ENCODE results near the gene ITPR2. TPM values are rescaled to one million over a fixed set of nuclear protein-coding genes. Genes with fewer than 3 reads are reported as not detected.
A peak's percentile ranks its signal among the peaks of the same experiment; 100 is the strongest.
"Not testable (repeated sequence)": the region's sequence is repeated elsewhere in the genome, so short reads cannot be mapped to it uniquely, and the experiment has no call there.

ITPR2 gene
- total and polyA plus RNA-seq, 4 donors, result 30.9 to 133 (median 73.2) TPM

GRCh38 chr12:26523708-26524150, 309.3 kb downstream of the ITPR2 start:
- H3K36me3 ChIP-seq (ENCODE audit: control insufficient read depth, insufficient read depth, low read length), result no peaks in the 10 kb centered on the region
- peak overlapping the region; percentile 65 for H3K27ac ChIP-seq (ENCODE audit: low read depth, low read length)
- H3K27me3 ChIP-seq (ENCODE audit: control insufficient read depth, insufficient read depth, low read length), result no peaks in the 10 kb centered on the region
- 5% methylated on average over 8 of the region's 9 CpGs for WGBS (ENCODE audit: insufficient coverage)
- H3K4me3 ChIP-seq (ENCODE audit: low read depth, low read length), result no peak overlapping the region
- peaks cover 3% of the 10 kb centered on the region for H3K4me1 ChIP-seq (ENCODE audit: control insufficient read depth, insufficient read depth, low read length)
- peak; percentile 76 to 99 (median 85) for DNase-seq (ENCODE audit: low read depth in 4 of 6, low spot score in 6 of 6)
- H3K9me3 ChIP-seq (ENCODE audit: control insufficient read depth, insufficient read depth, low read length), result peaks cover 3% of the 10 kb centered on the region

DNA sequence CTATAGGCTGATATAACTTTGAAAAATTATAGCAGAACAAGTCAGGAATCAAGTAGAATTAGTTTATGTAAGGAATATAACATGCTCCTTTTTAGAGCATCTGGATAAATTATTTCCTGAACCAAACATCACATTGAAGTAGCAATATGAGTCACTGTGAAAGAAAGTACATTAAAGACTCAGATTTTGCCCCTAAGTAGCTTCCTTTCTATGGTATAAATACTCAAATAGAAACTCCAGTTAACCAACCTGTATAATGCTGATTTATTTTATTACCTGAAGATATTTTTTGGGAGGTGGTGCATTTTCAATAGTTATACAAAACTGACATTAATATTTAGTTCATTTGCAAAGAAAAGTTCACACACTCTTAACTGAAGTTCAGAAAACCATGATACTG, 312.1 kb downstream of the ITPR2 start:
- H3K27ac ChIP-seq (ENCODE audit: low read depth, low read length), result no peak overlapping the region
- H3K4me3 ChIP-seq (ENCODE audit: low read depth, low read length), result no peak overlapping the region
- DNase-seq (ENCODE audit: low read depth in 4 of 6, low spot score in 6 of 6), result no peak

DNA sequence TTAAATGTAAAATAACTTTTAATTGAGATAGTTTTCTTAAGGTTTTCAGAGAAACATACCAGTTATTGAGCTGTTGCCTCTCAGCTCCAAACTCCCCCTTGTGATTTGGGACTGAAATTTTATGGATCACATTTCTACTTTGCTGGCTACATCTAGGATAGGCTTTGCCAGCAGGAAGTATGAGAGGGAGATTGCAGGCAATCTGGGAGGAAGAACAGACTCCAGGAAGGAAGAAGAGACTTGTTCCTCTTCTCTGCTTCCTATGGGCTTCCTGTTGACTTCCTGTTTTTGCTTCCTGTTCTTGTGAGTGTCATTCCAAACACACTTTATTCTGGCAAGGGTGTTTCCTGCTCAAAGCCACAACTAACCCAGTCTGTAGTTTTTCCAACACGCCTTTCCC, 312.9 kb downstream of the ITPR2 start:
- Histone ChIP-seq H3K4me1 (ENCODE audit: control insufficient read depth, insufficient read depth, low read length) (peaks cover 3% of the 10 kb centered on the region), H3K36me3 (ENCODE audit: control insufficient read depth, insufficient read depth, low read length) (no peaks in the 10 kb centered on the region), H3K4me3 (ENCODE audit: low read depth, low read length) (no peak overlapping the region), H3K27ac (ENCODE audit: low read depth, low read length) (no peak overlapping the region), H3K27me3 (ENCODE audit: control insufficient read depth, insufficient read depth, low read length) (no peaks in the 10 kb centered on the region), H3K9me3 (ENCODE audit: control insufficient read depth, insufficient read depth, low read length) (peaks cover 1% of the 10 kb centered on the region)
- DNase-seq (ENCODE audit: low read depth in 4 of 6, low spot score in 6 of 6), result no peak
- WGBS (ENCODE audit: insufficient coverage), result no CpG with 5 or more reads among the region's 1 CpG

More for the DNA sequence above, 312.1 kb downstream of the ITPR2 start:
- H3K27me3 ChIP-seq (ENCODE audit: control insufficient read depth, insufficient read depth, low read length), result no peaks in the 10 kb centered on the region
- no peaks in the 10 kb centered on the region for H3K36me3 ChIP-seq (ENCODE audit: control insufficient read depth, insufficient read depth, low read length)
- H3K4me1 ChIP-seq (ENCODE audit: control insufficient read depth, insufficient read depth, low read length), result peaks cover 3% of the 10 kb centered on the region
- H3K9me3 ChIP-seq (ENCODE audit: control insufficient read depth, insufficient read depth, low read length), result peaks cover 3% of the 10 kb centered on the region

- Histone ChIP-seq H3K4me3 (ENCODE audit: low read depth, low read length) (no peak overlapping the region), H3K9me3 (ENCODE audit: control insufficient read depth, insufficient read depth, low read length) (no peaks in the 10 kb centered on the region), H3K4me1 (ENCODE audit: control insufficient read depth, insufficient read depth, low read length) (peaks cover 3% of the 10 kb centered on the region), H3K27ac (ENCODE audit: low read depth, low read length) (no peak overlapping the region), H3K36me3 (ENCODE audit: control insufficient read depth, insufficient read depth, low read length) (no peaks in the 10 kb centered on the region), H3K27me3 (ENCODE audit: control insufficient read depth, insufficient read depth, low read length) (no peaks in the 10 kb centered on the region)
- DNase-seq (ENCODE audit: low read depth in 4 of 6, low spot score in 6 of 6), result no peak
- no CpG with 5 or more reads among the region's 3 CpGs for WGBS (ENCODE audit: insufficient coverage)
Observed at GRCh38 chr12:26519462-26519861, 313.5 kb downstream of the ITPR2 start.

DNA sequence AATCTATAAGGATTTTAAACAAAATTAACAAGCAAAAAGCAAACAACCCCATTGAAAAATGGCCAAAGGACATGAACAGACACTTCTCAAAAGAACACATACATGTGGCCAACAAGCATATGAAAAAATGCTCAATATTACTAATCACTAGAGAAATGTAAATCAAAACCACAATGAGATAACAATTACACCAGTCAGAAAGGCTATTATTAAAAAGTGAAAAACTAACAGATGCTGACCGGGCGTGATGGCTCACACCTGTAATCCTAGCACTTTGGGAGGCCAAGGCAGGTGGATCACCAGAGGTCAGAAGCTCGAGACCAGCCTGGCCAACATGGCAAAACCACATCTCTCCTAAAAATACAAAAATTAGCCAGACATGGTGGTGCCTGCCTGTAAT, 315.7 kb downstream of the ITPR2 start:
- H3K4me1 ChIP-seq (ENCODE audit: control insufficient read depth, insufficient read depth, low read length); H3K9me3 ChIP-seq (ENCODE audit: control insufficient read depth, insufficient read depth, low read length); H3K4me3 ChIP-seq (ENCODE audit: low read depth, low read length); H3K27me3 ChIP-seq (ENCODE audit: control insufficient read depth, insufficient read depth, low read length); H3K36me3 ChIP-seq (ENCODE audit: control insufficient read depth, insufficient read depth, low read length); DNase-seq (ENCODE audit: low read depth in 4 of 6, low spot score in 6 of 6); H3K27ac ChIP-seq (ENCODE audit: low read depth, low read length): not testable (repeated sequence)
- 100% methylated on average over 2 of the region's 3 CpGs for WGBS (ENCODE audit: insufficient coverage)

- no peaks in the 10 kb centered on the region for H3K9me3 ChIP-seq (ENCODE audit: control insufficient read depth, insufficient read depth, low read length)
- no peaks in the 10 kb centered on the region for H3K4me1 ChIP-seq (ENCODE audit: control insufficient read depth, insufficient read depth, low read length)
- no peak overlapping the region for H3K4me3 ChIP-seq (ENCODE audit: low read depth, low read length)
- peak in 1 of 6 donors; percentile 29 for DNase-seq (ENCODE audit: low read depth in 4 of 6, low spot score in 6 of 6)
- no peaks in the 10 kb centered on the region for H3K36me3 ChIP-seq (ENCODE audit: control insufficient read depth, insufficient read depth, low read length)
- H3K27ac ChIP-seq (ENCODE audit: low read depth, low read length), result peak overlapping the region; percentile 36
- H3K27me3 ChIP-seq (ENCODE audit: control insufficient read depth, insufficient read depth, low read length), result no peaks in the 10 kb centered on the region
- no CpG with 5 or more reads among the region's 3 CpGs for WGBS (ENCODE audit: insufficient coverage)
Observed at GRCh38 chr12:26514364-26514763, 318.6 kb downstream of the ITPR2 start.

GRCh38 chr12:26513363-26514043, 319.5 kb downstream of the ITPR2 start:
- H3K4me1 ChIP-seq (ENCODE audit: control insufficient read depth, insufficient read depth, low read length), result no peaks in the 10 kb centered on the region
- H3K9me3 ChIP-seq (ENCODE audit: control insufficient read depth, insufficient read depth, low read length), result no peaks in the 10 kb centered on the region
- no peaks in the 10 kb centered on the region for H3K36me3 ChIP-seq (ENCODE audit: control insufficient read depth, insufficient read depth, low read length)
- H3K4me3 ChIP-seq (ENCODE audit: low read depth, low read length), result no peak overlapping the region
- DNase-seq (ENCODE audit: low read depth in 4 of 6, low spot score in 6 of 6), result no peak
- H3K27ac ChIP-seq (ENCODE audit: low read depth, low read length), result no peak overlapping the region
- 51% methylated on average over 3 of the region's 4 CpGs for WGBS (ENCODE audit: insufficient coverage)
- H3K27me3 ChIP-seq (ENCODE audit: control insufficient read depth, insufficient read depth, low read length), result no peaks in the 10 kb centered on the region

DNA sequence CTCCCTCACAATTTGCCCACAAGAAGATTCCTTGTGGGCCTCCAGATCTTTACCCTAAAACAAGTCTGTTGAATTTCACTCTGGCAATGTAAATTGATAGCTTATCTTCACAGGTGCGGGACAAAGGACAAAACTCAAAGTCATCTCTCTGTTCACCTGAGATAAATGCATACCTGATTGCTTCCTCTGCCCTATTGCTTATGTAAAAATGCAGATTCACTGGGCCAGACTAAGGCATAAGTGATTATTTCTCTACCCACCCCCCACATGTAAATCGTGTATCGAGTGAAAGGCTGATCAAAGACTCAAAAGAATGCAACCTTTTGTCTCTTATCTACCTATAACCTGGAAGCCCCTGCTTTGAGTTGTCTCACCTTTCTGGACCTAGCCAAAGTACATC, 320.8 kb downstream of the ITPR2 start:
- Histone ChIP-seq H3K27me3 (ENCODE audit: control insufficient read depth, insufficient read depth, low read length) (no peaks in the 10 kb centered on the region), H3K9me3 (ENCODE audit: control insufficient read depth, insufficient read depth, low read length) (no peaks in the 10 kb centered on the region), H3K4me1 (ENCODE audit: control insufficient read depth, insufficient read depth, low read length) (no peaks in the 10 kb centered on the region), H3K4me3 (ENCODE audit: low read depth, low read length) (no peak overlapping the region), H3K36me3 (ENCODE audit: control insufficient read depth, insufficient read depth, low read length) (no peaks in the 10 kb centered on the region), H3K27ac (ENCODE audit: low read depth, low read length) (no peak overlapping the region)
- DNase-seq (ENCODE audit: low read depth in 4 of 6, low spot score in 6 of 6), result no peak
- 82% methylated on average over 3 of the region's 3 CpGs for WGBS (ENCODE audit: insufficient coverage)

GRCh38 chr12:26510354-26510674, 322.7 kb downstream of the ITPR2 start:
- DNase-seq (ENCODE audit: low read depth in 4 of 6, low spot score in 6 of 6), result no peak
- Histone ChIP-seq H3K36me3 (ENCODE audit: control insufficient read depth, insufficient read depth, low read length) (no peaks in the 10 kb centered on the region), H3K4me1 (ENCODE audit: control insufficient read depth, insufficient read depth, low read length) (no peaks in the 10 kb centered on the region), H3K4me3 (ENCODE audit: low read depth, low read length) (no peak overlapping the region), H3K27ac (ENCODE audit: low read depth, low read length) (no peak overlapping the region), H3K27me3 (ENCODE audit: control insufficient read depth, insufficient read depth, low read length) (no peaks in the 10 kb centered on the region), H3K9me3 (ENCODE audit: control insufficient read depth, insufficient read depth, low read length) (no peaks in the 10 kb centered on the region)
- WGBS (ENCODE audit: insufficient coverage), result no CpG with 5 or more reads among the region's 2 CpGs

- Histone ChIP-seq H3K9me3 (ENCODE audit: control insufficient read depth, insufficient read depth, low read length) (no peaks in the 10 kb centered on the region), H3K27me3 (ENCODE audit: control insufficient read depth, insufficient read depth, low read length) (no peaks in the 10 kb centered on the region), H3K27ac (ENCODE audit: low read depth, low read length) (no peak overlapping the region), H3K4me1 (ENCODE audit: control insufficient read depth, insufficient read depth, low read length) (no peaks in the 10 kb centered on the region), H3K4me3 (ENCODE audit: low read depth, low read length) (no peak overlapping the region), H3K36me3 (ENCODE audit: control insufficient read depth, insufficient read depth, low read length) (no peaks in the 10 kb centered on the region)
- no CpG with 5 or more reads among the region's 1 CpG for WGBS (ENCODE audit: insufficient coverage)
- DNase-seq (ENCODE audit: low read depth in 4 of 6, low spot score in 6 of 6), result no peak
Observed at GRCh38 chr12:26507613-26508012, 325.4 kb downstream of the ITPR2 start.
